K562 (cell line): ENCODE data around the gene UGT8. TPM values are rescaled to one million over a fixed set of nuclear protein-coding genes. Genes with fewer than 3 reads are reported as not detected.
"Not testable (repeated sequence)": the region's sequence is repeated elsewhere in the genome, so short reads cannot be mapped to it uniquely, and the experiment has no call there.

Experiments
- ATAC-seq: fragments of 200-7000 bp; cut with Tn5 transposase; 3 replicates; pipeline ENCODE4 v1.9.1; 2020; ENCODE audit warnings: moderate library complexity
- BruUV-seq: library from RNA; stranded (reverse); fragments of 400-500 nt; replicated peaks from 2 replicates; lab custom pipeline; 2021; lab: Mats Ljungman, UMichigan
- CTCF ChIA-PET: fragments of 300-600 bp; formaldehyde crosslinking; extraction: SDS; loops from one replicate; lab custom pipeline; 2021; ENCODE audit warnings: low intra/inter-chr PET ratio; lab: Yijun Ruan, JAX
- POLR2A ChIA-PET: fragments of 300-600, 350-650 bp; sonication (Branson Sonifier 250); formaldehyde crosslinking; extraction: SDS; loops from one replicate; lab custom pipeline; 2021; ENCODE audit warnings: antibody characterized with exemption, inconsistent platforms; lab: Yijun Ruan, JAX
- DNase-seq, 4 experiments: peaks; one replicate each; pipeline versions ENCODE4 v3.0.0 to v3.0.0-alpha.2; 2011 to 2018; ENCODE audit warnings: low spot score in 3 of 4, mixed read lengths in 3 of 4; ENCODE audit errors: extremely low read depth in 1 of 4
- FAIRE-seq: peaks from 2 replicates; lab custom pipeline; 2011; peaks lifted over from hg19 to GRCh38; lab: Jason Lieb, UNC
- H2AFZ ChIP-seq: 2 replicates; pipeline ENCODE4 v1.6.0; 2011; ENCODE audit warnings: low read depth, low read length, control low read depth, inconsistent platforms
- H3K27ac ChIP-seq: fragments of 200-600 bp; 3 replicates; pipeline ENCODE4 v1.8.0; 2011; ENCODE audit warnings: low read depth, mild to moderate bottlenecking, control low read depth, inconsistent platforms, low read length, moderate library complexity, mixed read lengths; ENCODE audit errors: extremely low read depth
- H3K27me3 ChIP-seq, 2 experiments: fragments of 300-600 bp in 1 of 2; 2 replicates in 1 of 2; 3 replicates in 1 of 2; pipeline versions ENCODE4 v1.6.0 to v1.8.0; 2011; ENCODE audit warnings: inconsistent platforms in 2 of 2, low read length in 2 of 2, mild to moderate bottlenecking in 1 of 2, mixed read lengths in 1 of 2, moderate library complexity in 1 of 2; ENCODE audit not compliant: control insufficient read depth in 2 of 2, insufficient read depth in 2 of 2
- H3K36me3 ChIP-seq: fragments of 300-600 bp; 3 replicates; pipeline ENCODE4 v1.8.0; 2011; ENCODE audit warnings: mild to moderate bottlenecking, low read length, inconsistent platforms; ENCODE audit not compliant: control insufficient read depth, insufficient read depth
- H3K4me1 ChIP-seq, 2 experiments: fragments of 200-600 bp in 1 of 2; replicated peaks in 1 of 2; 2 replicates in 1 of 2; 3 replicates in 1 of 2; pipeline versions ENCODE4 v1.5.1 to v1.8.0; 2011; ENCODE audit warnings: inconsistent platforms in 2 of 2, low read length in 2 of 2, mild to moderate bottlenecking in 1 of 2, mixed read lengths in 1 of 2, moderate library complexity in 1 of 2; ENCODE audit not compliant: control insufficient read depth in 2 of 2, insufficient read depth in 2 of 2
- H3K4me2 ChIP-seq: 2 replicates; pipeline ENCODE4 v1.6.1; 2011; ENCODE audit warnings: low read length, control low read depth, inconsistent platforms, mixed read lengths; ENCODE audit not compliant: insufficient read depth
- H3K4me3 ChIP-seq: fragments of 200-600 bp; sonication (generic), shearing (Covaris generic); 2 replicates; pipeline ENCODE4 v1.5.1; 2016; ENCODE audit warnings: control low read depth, inconsistent platforms
- H3K79me2 ChIP-seq: fragments of 200-600 bp; 3 replicates; pipeline ENCODE4 v1.8.0; 2011; ENCODE audit warnings: low read length, inconsistent platforms; ENCODE audit not compliant: control insufficient read depth, insufficient read depth
- H3K9ac ChIP-seq, 2 experiments: 2 replicates each; pipeline versions ENCODE4 v1.6.0 to v1.6.1; 2011; ENCODE audit warnings: low read depth in 2 of 2, low read length in 2 of 2, control low read depth in 1 of 2, inconsistent platforms in 1 of 2, mild to moderate bottlenecking in 1 of 2, mixed read lengths in 1 of 2; ENCODE audit not compliant: insufficient read depth in 1 of 2
- H3K9me1 ChIP-seq: one replicate; pipeline ENCODE4 v1.6.0; 2011; ENCODE audit warnings: inconsistent platforms, mild to moderate bottlenecking, low read length, moderate library complexity; ENCODE audit not compliant: control insufficient read depth, insufficient read depth
- H3K9me3 ChIP-seq: replicated peaks from 2 replicates; pipeline ENCODE4 v1.5.1; 2011; ENCODE audit warnings: low read depth, low read length, inconsistent platforms; ENCODE audit not compliant: control insufficient read depth, insufficient read depth
- H4K20me1 ChIP-seq: replicated peaks from 2 replicates; pipeline ENCODE4 v1.6.1; 2011; ENCODE audit warnings: low read length, inconsistent platforms, mixed read lengths; ENCODE audit not compliant: control insufficient read depth, insufficient read depth
- CHCHD3 ChIP-seq: fragments of 250-450 bp; sonication (Bioruptor Pico); IDR thresholded peaks from 2 replicates; pipeline ENCODE4 v2.1.2; 2022; ENCODE audit warnings: mild to moderate bottlenecking
- E2F3 ChIP-seq: fragments of 250-450 bp; sonication (Bioruptor Pico); IDR thresholded peaks from 2 replicates; pipeline ENCODE4 v1.4.0; 2020; ENCODE audit warnings: mild to moderate bottlenecking
- GTF2F1 ChIP-seq: IDR thresholded peaks from 2 replicates; pipeline ENCODE4 v1.6.1; 2011; ENCODE audit warnings: low read depth, low read length, improper control_type of control experiment
- MECOM ChIP-seq: fragments of 250-450 bp; sonication (Bioruptor Pico); IDR thresholded peaks from 2 replicates; pipeline ENCODE4 v1.8.0; 2022; ENCODE audit warnings: inconsistent platforms
- MYBL2 ChIP-seq, 2 experiments: fragments of 450-650 bp in 1 of 2; sonication (generic) in 1 of 2; formaldehyde crosslinking in 1 of 2; IDR thresholded peaks; 2 replicates each; pipeline versions ENCODE4 v1.6.1 to v1.8.1; 2017 to 2022; ENCODE audit warnings: borderline replicate concordance in 1 of 2, inconsistent platforms in 1 of 2, low read depth in 1 of 2, mild to moderate bottlenecking in 1 of 2, missing genetic modification reagents in 1 of 2, moderate library complexity in 1 of 2
- NFE2L1 ChIP-seq: fragments of 450-650 bp; IDR thresholded peaks from 2 replicates; pipeline ENCODE4 v1.6.1; 2016; ENCODE audit warnings: missing genetic modification characterization, low read depth, mild to moderate bottlenecking, missing compliant biosample characterization, moderate library complexity, borderline replicate concordance
- SAFB ChIP-seq: fragments of 200-400 bp; formaldehyde crosslinking; IDR thresholded peaks from 2 replicates; pipeline ENCODE4 v1.6.1; 2017; ENCODE audit warnings: low read depth, low read length, borderline replicate concordance
- SOX6 ChIP-seq: fragments of 450-650 bp; IDR thresholded peaks from 2 replicates; pipeline ENCODE4 v1.6.1; 2014; ENCODE audit warnings: mild to moderate bottlenecking
- SRSF3 ChIP-seq: fragments of 200-400 bp; formaldehyde crosslinking; IDR thresholded peaks from 2 replicates; pipeline ENCODE4 v1.6.1; 2016; ENCODE audit warnings: mild to moderate bottlenecking, low read length, moderate library complexity; ENCODE audit not compliant: insufficient read depth
- ZNF347 ChIP-seq: fragments of 450-650 bp; formaldehyde crosslinking; IDR thresholded peaks from 2 replicates; pipeline ENCODE4 v1.4.0; 2020; ENCODE audit warnings: low read depth, mild to moderate bottlenecking, moderate library complexity
- WGBS: fragments of 100-300 bp; shearing (Covaris generic); methylation state at CpG from one replicate; pipeline ENCODE4 v1.1.6; 2016; ENCODE audit warnings: low coverage, mixed read lengths; ENCODE audit not compliant: insufficient coverage; ENCODE audit errors: missing lambda C conversion rate; 5-methylcytosine and 5-hydroxymethylcytosine counted together
- in situ Hi-C: fragments of 300-500 bp; cut with MboI; formaldehyde crosslinking; loops from 4 replicates; pipeline ENCODE4 v1.15.0; 2018; ENCODE audit warnings: inconsistent platforms, mixed read lengths
- intact Hi-C: fragments of 100-400 bp; cut with micrococcal nuclease; formaldehyde crosslinking; loops from 2 replicates; pipeline ENCODE4 v1.14.2; 2022
- polyA plus RNA-seq, 8 experiments: library from polyadenylated mRNA; depleted of rRNA in 4 of 8; stranded (reverse) in 5 of 8; unstranded in 3 of 8; fragments of >200 nt; fragmentation: Nextera tagmentation in 2 of 8; fragmentation: Illumina TruSeq in 1 of 8; extraction: Ambion mirVana in 2 of 8; extraction: Trizol in 1 of 8; gene quantifications; 2 replicates each; pipeline versions ENCODE4 v1.2.1 to v1.2.3, GENCODE V29; 2011 to 2014; ENCODE audit warnings: inconsistent platforms in 1 of 8, missing spikeins in 1 of 8
- total RNA-seq, 7 experiments: library from RNA; depleted of rRNA in 6 of 7; stranded (reverse); fragments of >200 nt in 6 of 7; fragmentation: Illumina TruSeq in 2 of 7; extraction: Trizol in 2 of 7; gene quantifications; 2 replicates each; pipeline versions ENCODE4 v1.2.1 to v1.2.3, GENCODE V29; 2011 to 2021; ENCODE audit warnings: low replicate concordance in 1 of 7
- TF ChIP-seq, protein P1 (sequence below), 2 experiments: fragments of 450-650 bp in 1 of 2; sonication (generic) in 1 of 2; formaldehyde crosslinking; conservative IDR thresholded peaks; 2 replicates each; pipeline versions ENCODE4 v1.4.0 to v1.8.1; 2020 to 2022; ENCODE audit warnings: mild to moderate bottlenecking in 1 of 2, missing genetic modification reagents in 1 of 2
- TF ChIP-seq, protein P2 (sequence below), 2 experiments: IDR thresholded peaks; 2 replicates each; pipeline ENCODE4 v1.6.1; 2012; ENCODE audit warnings: improper control_type of control experiment in 2 of 2, low read depth in 2 of 2, low read length in 2 of 2, borderline replicate concordance in 1 of 2

The UGT8 gene
- total and polyA plus RNA-seq, 9 of the 15 experiments (the other 6 are each of a cell fraction or from before 2014, with no cell fraction given): 3.0 to 10.7 (median 6.0) TPM

DNA sequence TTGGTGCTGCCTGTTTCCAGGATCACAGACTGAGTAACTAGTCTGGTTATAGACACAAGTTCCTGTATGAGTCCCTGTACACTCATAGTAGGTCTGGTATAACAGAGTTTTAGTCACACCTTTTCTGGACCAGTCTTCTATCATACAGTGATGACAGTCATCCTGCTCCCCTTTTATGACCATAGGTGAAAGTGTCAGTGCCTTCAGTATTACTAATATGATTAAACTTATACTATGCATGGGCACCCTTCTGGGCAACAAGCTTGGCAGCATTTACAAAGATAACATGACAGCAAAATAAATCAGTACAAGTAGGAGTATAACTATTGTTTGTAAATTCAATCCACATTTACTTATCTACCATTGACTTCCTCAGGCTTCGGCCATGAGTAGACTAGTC is 8.2 kb upstream of the UGT8 start:
- not testable (repeated sequence) for H3K9me1 ChIP-seq

DNA sequence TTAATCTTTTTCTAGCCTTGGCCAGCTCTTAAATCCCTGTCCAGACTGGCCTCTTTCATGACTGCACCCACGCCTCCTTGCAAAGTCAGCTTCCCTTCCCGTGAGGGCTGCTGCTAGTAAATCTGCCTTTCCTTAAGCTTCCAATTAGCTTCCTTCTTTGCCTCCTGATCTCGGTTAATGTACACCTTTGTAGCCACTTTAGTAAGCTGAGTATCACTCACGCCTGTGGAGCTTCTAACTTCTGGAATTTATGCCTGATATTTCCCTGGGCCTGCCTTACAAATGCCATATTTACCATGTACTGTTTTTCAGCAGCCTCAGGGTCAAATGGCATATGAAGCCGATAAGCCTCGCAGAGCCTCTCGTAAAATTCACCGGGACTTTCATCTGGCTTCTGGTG is 5.1 kb upstream of the UGT8 start:
- Histone ChIP-seq H3K9me1 (no peaks in the 10 kb centered on the region), H3K79me2 (0 out of 3 replicates have a peak, but pooled peaks cover 5% of the 10 kb centered on the region), H3K27me3 (no peaks in the 10 kb centered on the region), H3K4me3 (no peak overlapping the region), H4K20me1 (no peaks in the 10 kb centered on the region), H3K9me3 (no peaks in the 10 kb centered on the region), H3K4me2 (no peak overlapping the region), H3K36me3 (no peaks in the 10 kb centered on the region), H2AFZ (no peak overlapping the region), H3K4me1 (no peaks in the 10 kb centered on the region; a peak in 2 of 5 replicates), H3K9ac (no peak overlapping the region), H3K27ac (no peak overlapping the region)
- POLR2A ChIA-PET: no interaction called here
- CTCF ChIA-PET: no interaction called here
- FAIRE-seq (no peak), DNase-seq (no peak), ATAC-seq (no peak)
- in situ Hi-C loops (no loop called here), intact Hi-C loops (no loop called here)
- WGBS: 10% methylated on average over 8 of the region's 8 CpGs
- no TSS peak for BruUV-seq
- no peak for TF ChIP-seq SOX6
- TF ChIP-seq, protein P1, sequence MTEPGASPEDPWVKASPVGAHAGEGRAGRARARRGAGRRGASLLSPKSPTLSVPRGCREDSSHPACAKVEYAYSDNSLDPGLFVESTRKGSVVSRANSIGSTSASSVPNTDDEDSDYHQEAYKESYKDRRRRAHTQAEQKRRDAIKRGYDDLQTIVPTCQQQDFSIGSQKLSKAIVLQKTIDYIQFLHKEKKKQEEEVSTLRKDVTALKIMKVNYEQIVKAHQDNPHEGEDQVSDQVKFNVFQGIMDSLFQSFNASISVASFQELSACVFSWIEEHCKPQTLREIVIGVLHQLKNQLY (CRISPR knock-in tag; conservative IDR thresholded peaks at IDR 0.05): no peak
- no peak for TF ChIP-seq SRSF3
- no peak for TF ChIP-seq MYBL2 (IDR thresholded peaks at IDR 0.05; ENCODE audit: low read depth)
- TF ChIP-seq MYBL2 (CRISPR knock-in tag; IDR thresholded peaks at IDR 0.05; ENCODE audit: borderline replicate concordance): no peak
- no peak for TF ChIP-seq SAFB
- TF ChIP-seq MECOM (CRISPR knock-in tag): no peak
- TF ChIP-seq CHCHD3 (CRISPR knock-in tag): no peak
- TF ChIP-seq GTF2F1: no peak
- no peak for TF ChIP-seq E2F3 (CRISPR knock-in tag)
- TF ChIP-seq ZNF347 (CRISPR knock-in tag): no peak
- TF ChIP-seq NFE2L1 (tag): no peak
- TF ChIP-seq, protein P2, sequence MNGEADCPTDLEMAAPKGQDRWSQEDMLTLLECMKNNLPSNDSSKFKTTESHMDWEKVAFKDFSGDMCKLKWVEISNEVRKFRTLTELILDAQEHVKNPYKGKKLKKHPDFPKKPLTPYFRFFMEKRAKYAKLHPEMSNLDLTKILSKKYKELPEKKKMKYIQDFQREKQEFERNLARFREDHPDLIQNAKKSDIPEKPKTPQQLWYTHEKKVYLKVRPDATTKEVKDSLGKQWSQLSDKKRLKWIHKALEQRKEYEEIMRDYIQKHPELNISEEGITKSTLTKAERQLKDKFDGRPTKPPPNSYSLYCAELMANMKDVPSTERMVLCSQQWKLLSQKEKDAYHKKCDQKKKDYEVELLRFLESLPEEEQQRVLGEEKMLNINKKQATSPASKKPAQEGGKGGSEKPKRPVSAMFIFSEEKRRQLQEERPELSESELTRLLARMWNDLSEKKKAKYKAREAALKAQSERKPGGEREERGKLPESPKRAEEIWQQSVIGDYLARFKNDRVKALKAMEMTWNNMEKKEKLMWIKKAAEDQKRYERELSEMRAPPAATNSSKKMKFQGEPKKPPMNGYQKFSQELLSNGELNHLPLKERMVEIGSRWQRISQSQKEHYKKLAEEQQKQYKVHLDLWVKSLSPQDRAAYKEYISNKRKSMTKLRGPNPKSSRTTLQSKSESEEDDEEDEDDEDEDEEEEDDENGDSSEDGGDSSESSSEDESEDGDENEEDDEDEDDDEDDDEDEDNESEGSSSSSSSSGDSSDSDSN (IDR thresholded peaks at IDR 0.05; ENCODE audit: borderline replicate concordance in 1 of 2, low read depth in 2 of 2, low read length in 2 of 2): no peak

More for the DNA sequence above, 8.2 kb upstream of the UGT8 start:
- intact Hi-C loops, in situ Hi-C loops, POLR2A ChIA-PET, H3K27me3 ChIP-seq, H2AFZ ChIP-seq, H4K20me1 ChIP-seq, H3K4me3 ChIP-seq, H3K9me3 ChIP-seq, DNase-seq, FAIRE-seq, CTCF ChIA-PET, ATAC-seq, H3K4me2 ChIP-seq, H3K4me1 ChIP-seq, H3K9ac ChIP-seq, BruUV-seq, H3K36me3 ChIP-seq, H3K79me2 ChIP-seq, H3K27ac ChIP-seq: not testable (repeated sequence)
- WGBS: 25% methylated on average over 1 of the region's 1 CpG
